PC-9 (cell line): ENCODE data around the gene CCNT2. TPM values are rescaled to one million over a fixed set of nuclear protein-coding genes. Genes with fewer than 3 reads are reported as not detected.

Experiments used
- BruUV-seq: library from RNA; stranded (reverse); fragments of 400-500 nt; replicated peaks from 2 replicates; lab custom pipeline; 2021; lab: Mats Ljungman, UMichigan
- CTCF ChIA-PET: fragments of 300-600 bp; sonication (Branson Sonifier 250); formaldehyde crosslinking; loops from one replicate; lab custom pipeline; 2022; ENCODE audit warnings: antibody characterized with exemption; lab: Charles Lee
- POLR2A ChIA-PET: fragments of 300-600 bp; sonication (Branson Sonifier 250); formaldehyde crosslinking; loops from one replicate; lab custom pipeline; 2022; ENCODE audit warnings: antibody characterized with exemption; ENCODE audit not compliant: unreplicated experiment; lab: Charles Lee
- DNase-seq, 2 experiments: peaks; one replicate each; pipeline versions ENCODE4 v3.0.0 to v3.0.0-alpha.2; 2015 to 2022; ENCODE audit warnings: mixed read lengths in 1 of 2
- H2AFZ ChIP-seq: fragments of 200-600 bp; sonication (generic); 2 replicates; pipeline ENCODE4 v1.8.1; 2017; ENCODE audit warnings: antibody characterized with exemption
- H3F3A ChIP-seq: fragments of 200-600 bp; sonication (generic); 2 replicates; pipeline ENCODE4 v1.8.1; 2017; ENCODE audit warnings: antibody characterized with exemption, mild to moderate bottlenecking, low read depth; ENCODE audit not compliant: insufficient read depth
- H3K27ac ChIP-seq: fragments of 200-600 bp; sonication (generic); 2 replicates; pipeline ENCODE4 v1.6.1; 2016; ENCODE audit warnings: mixed run types
- H3K27me3 ChIP-seq: fragments of 200-600 bp; sonication (generic); 2 replicates; pipeline ENCODE4 v1.6.1; 2016; ENCODE audit warnings: low read depth, mixed run types; ENCODE audit not compliant: insufficient read depth
- H3K36me3 ChIP-seq: fragments of 200-600 bp; sonication (generic); 2 replicates; pipeline ENCODE4 v1.6.1; 2016; ENCODE audit warnings: low read depth, mixed run types
- H3K4me1 ChIP-seq: fragments of 200-600 bp; sonication (generic); replicated peaks from 2 replicates; pipeline ENCODE4 v1.6.1; 2016; ENCODE audit warnings: mixed run types; ENCODE audit not compliant: insufficient read depth
- H3K4me2 ChIP-seq: fragments of 200-600 bp; sonication (generic); 2 replicates; pipeline ENCODE4 v1.6.1; 2017; ENCODE audit warnings: mixed run types
- H3K4me3 ChIP-seq: fragments of 200-600 bp; sonication (generic); 2 replicates; pipeline ENCODE4 v1.6.1; 2016; ENCODE audit warnings: mixed run types
- H3K79me2 ChIP-seq: fragments of 200-600 bp; sonication (generic); 2 replicates; pipeline ENCODE4 v1.6.1; 2017; ENCODE audit warnings: low read depth, mixed run types
- H3K9me2 ChIP-seq: fragments of 200-600 bp; sonication (generic); 2 replicates; pipeline ENCODE4 v1.8.1; 2017; ENCODE audit warnings: mild to moderate bottlenecking; ENCODE audit not compliant: insufficient read depth
- H3K9me3 ChIP-seq: fragments of 200-600 bp; sonication (generic); 2 replicates; pipeline ENCODE4 v1.8.1; 2016; ENCODE audit warnings: low read depth; ENCODE audit not compliant: insufficient read depth
- H4K20me1 ChIP-seq: fragments of 200-600 bp; sonication (generic); 2 replicates; pipeline ENCODE4 v1.8.1; 2017; ENCODE audit not compliant: insufficient read depth
- EZH2 ChIP-seq: fragments of 200-600 bp; sonication (generic); IDR thresholded peaks from 2 replicates; pipeline ENCODE4 v1.8.0; 2017; ENCODE audit warnings: antibody characterized with exemption, low read depth
- intact Hi-C: fragments of 100-400 bp; cut with micrococcal nuclease; formaldehyde crosslinking; loops from one replicate; pipeline ENCODE4 v1.10.0; 2022; ENCODE audit not compliant: unreplicated experiment
- total RNA-seq: library from RNA; stranded (reverse); gene quantifications from 2 replicates; pipeline ENCODE4 v1.2.3, GENCODE V29; 2021
- TF ChIP-seq, protein P1 (sequence below): fragments of 200-600 bp; sonication (generic); conservative IDR thresholded peaks from 2 replicates; pipeline ENCODE4 v1.6.1; 2017; ENCODE audit warnings: mixed run types, antibody characterized with exemption, mild to moderate bottlenecking, moderate library complexity

Gene CCNT2
- total RNA-seq, 1 experiment from 2014 or later: 26.2 TPM

DNA sequence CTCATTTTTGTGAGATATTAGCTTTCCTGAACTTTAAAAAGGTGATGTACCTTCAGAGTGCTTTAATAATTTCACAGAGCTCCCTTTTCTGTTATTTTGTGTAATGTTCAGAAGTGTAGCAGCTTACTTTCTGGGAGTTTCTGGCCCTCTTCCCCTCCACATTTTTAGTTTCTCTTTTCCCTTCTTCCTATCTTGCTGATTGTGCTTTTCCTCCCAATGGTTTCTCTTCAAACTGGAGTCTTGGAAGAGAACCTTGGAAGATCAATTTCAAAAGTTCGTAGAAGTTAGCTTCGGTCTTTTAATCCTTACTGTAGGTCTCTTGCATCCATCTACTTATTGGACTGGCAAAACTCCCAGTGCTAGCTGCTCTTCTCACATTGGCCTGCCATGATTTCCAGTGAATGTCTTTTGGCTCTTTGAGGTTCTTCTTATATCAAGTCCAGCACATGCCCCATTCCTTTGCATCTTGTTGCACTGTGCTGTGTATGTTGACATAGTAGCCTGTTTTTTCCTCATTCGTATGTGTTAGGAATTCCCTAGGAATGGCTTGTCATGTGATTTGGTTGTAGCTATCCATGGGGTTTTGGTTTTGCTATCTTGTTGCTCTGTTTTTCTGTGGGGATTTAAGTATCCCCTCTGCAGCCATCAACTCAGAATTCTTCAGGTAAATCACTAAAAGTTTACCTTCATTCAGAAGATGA is 7.8 kb downstream of the CCNT2 start:
- peaks cover 19% of the 10 kb centered on the region for H3K36me3 ChIP-seq
- ChIA-PET CTCF (no interaction called here), POLR2A (interaction anchor here (0.6 kb wide), 1 partner anchor 9 kb away, joined by 3 read pairs; no protein-coding TSS in a partner anchor)
- TF ChIP-seq EZH2: no peak
- TF ChIP-seq, protein P1, sequence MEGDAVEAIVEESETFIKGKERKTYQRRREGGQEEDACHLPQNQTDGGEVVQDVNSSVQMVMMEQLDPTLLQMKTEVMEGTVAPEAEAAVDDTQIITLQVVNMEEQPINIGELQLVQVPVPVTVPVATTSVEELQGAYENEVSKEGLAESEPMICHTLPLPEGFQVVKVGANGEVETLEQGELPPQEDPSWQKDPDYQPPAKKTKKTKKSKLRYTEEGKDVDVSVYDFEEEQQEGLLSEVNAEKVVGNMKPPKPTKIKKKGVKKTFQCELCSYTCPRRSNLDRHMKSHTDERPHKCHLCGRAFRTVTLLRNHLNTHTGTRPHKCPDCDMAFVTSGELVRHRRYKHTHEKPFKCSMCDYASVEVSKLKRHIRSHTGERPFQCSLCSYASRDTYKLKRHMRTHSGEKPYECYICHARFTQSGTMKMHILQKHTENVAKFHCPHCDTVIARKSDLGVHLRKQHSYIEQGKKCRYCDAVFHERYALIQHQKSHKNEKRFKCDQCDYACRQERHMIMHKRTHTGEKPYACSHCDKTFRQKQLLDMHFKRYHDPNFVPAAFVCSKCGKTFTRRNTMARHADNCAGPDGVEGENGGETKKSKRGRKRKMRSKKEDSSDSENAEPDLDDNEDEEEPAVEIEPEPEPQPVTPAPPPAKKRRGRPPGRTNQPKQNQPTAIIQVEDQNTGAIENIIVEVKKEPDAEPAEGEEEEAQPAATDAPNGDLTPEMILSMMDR: no peak
- no peaks in the 10 kb centered on the region for H3K9me2 ChIP-seq
- no TSS peak for BruUV-seq
- H3K4me2 ChIP-seq: no peak overlapping the region
- peaks cover 98% of the 10 kb centered on the region for H3K79me2 ChIP-seq
- H2AFZ ChIP-seq: no peak overlapping the region
- DNase-seq: no peak
- H3K27me3 ChIP-seq: no peaks in the 10 kb centered on the region
- no peak overlapping the region for H3K4me3 ChIP-seq
- H4K20me1 ChIP-seq: peaks cover 95% of the 10 kb centered on the region
- peaks cover 2% of the 10 kb centered on the region; the same call in 1 of the 2 replicates for H3F3A ChIP-seq
- peaks cover 3% of the 10 kb centered on the region; the same call in 1 of the 2 replicates for H3K4me1 ChIP-seq
- H3K9me3 ChIP-seq: no peaks in the 10 kb centered on the region
- no peak overlapping the region for H3K27ac ChIP-seq
- intact Hi-C loops: no loop called here

DNA sequence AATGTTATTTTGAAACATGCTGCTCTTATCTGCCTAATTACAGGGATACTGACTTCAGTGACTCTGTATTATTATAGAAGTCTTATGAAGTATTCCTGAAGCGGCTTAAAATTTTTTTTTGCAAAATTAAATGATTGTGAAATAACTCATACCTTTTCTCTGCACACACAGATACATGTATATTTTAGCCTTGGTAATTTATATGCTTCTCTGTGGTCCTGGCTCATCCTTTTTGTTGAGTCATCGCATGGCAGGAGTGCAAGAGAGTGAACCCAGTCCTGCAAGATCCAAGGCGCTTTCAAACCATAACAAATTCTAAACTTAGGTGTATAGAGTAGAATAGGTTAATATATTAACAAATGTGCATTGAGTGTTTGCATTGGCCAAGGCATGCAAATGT is 8.6 kb downstream of the CCNT2 start:
- ChIA-PET CTCF (no interaction called here), POLR2A (interaction anchor here (0.6 kb wide), 1 partner anchor 10 kb away, joined by 3 read pairs; no protein-coding TSS in a partner anchor)
- Histone ChIP-seq H3K27ac (no peak overlapping the region), H3K4me3 (no peak overlapping the region), H3K9me3 (no peaks in the 10 kb centered on the region), H3K4me1 (no peaks in the 10 kb centered on the region), H2AFZ (no peak overlapping the region), H3F3A (peaks cover 3% of the 10 kb centered on the region; the same call in 1 of the 2 replicates), H3K36me3 (peaks cover 19% of the 10 kb centered on the region), H3K4me2 (no peak overlapping the region), H3K27me3 (no peaks in the 10 kb centered on the region), H3K9me2 (no peaks in the 10 kb centered on the region), H4K20me1 (peaks cover 95% of the 10 kb centered on the region), H3K79me2 (peaks cover 98% of the 10 kb centered on the region)
- no TSS peak for BruUV-seq
- intact Hi-C loops: no loop called here
- DNase-seq: no peak
- no peak for TF ChIP-seq EZH2
- TF ChIP-seq, protein P1: no peak

DNA sequence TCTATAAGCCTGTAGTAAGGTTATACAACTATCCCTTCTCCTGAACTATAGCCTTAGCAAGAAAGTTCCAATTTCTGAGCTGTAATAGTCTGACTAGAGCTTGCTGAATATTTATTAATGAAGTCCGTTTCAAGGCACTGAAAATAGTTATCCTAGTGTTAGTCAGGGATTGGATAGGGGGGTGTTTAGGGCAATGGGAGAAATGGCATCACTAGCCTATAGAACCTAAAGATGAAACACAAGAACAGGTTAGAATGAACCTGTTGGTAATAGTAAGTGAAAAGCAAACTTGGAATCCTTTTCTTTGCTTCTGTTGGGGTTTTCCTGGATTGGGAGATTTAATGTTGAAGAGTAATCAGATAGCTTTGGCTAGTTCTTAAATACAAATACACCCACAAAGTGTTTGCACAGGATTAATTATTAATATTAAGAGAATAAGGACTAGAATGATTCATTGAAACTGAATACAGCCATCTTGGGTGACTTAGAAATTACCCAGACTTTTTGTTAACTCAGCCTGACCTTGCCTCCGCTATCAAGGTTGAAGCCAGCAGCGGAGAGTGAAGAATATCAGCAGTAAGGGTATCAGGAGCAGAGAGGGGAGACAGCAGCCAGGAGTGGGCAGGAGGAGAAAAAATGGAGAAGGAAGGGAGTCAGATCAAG is 14.4 kb downstream of the CCNT2 start:
- Histone ChIP-seq H3K4me3 (no peak overlapping the region), H3K27ac (no peak overlapping the region), H3K4me2 (no peak overlapping the region), H4K20me1 (peaks cover 95% of the 10 kb centered on the region), H3K79me2 (peaks cover 96% of the 10 kb centered on the region), H3K9me3 (no peaks in the 10 kb centered on the region), H3K36me3 (peaks cover 21% of the 10 kb centered on the region), H3K4me1 (no peaks in the 10 kb centered on the region), H2AFZ (no peak overlapping the region), H3K9me2 (no peaks in the 10 kb centered on the region), H3F3A (peaks cover 3% of the 10 kb centered on the region; the same call in 1 of the 2 replicates), H3K27me3 (no peaks in the 10 kb centered on the region)
- TF ChIP-seq, protein P1: no peak
- no peak for TF ChIP-seq EZH2
- DNase-seq: no peak
- CTCF ChIA-PET: no interaction called here
- intact Hi-C loops: no loop called here
- POLR2A ChIA-PET: no interaction called here
- no TSS peak for BruUV-seq
